ENCODE data around the gene PCDH1.
"Not testable (repeated sequence)": the region's sequence is repeated elsewhere in the genome, so short reads cannot be mapped to it uniquely, and the experiment has no call there.

Gene PCDH1

DNA sequence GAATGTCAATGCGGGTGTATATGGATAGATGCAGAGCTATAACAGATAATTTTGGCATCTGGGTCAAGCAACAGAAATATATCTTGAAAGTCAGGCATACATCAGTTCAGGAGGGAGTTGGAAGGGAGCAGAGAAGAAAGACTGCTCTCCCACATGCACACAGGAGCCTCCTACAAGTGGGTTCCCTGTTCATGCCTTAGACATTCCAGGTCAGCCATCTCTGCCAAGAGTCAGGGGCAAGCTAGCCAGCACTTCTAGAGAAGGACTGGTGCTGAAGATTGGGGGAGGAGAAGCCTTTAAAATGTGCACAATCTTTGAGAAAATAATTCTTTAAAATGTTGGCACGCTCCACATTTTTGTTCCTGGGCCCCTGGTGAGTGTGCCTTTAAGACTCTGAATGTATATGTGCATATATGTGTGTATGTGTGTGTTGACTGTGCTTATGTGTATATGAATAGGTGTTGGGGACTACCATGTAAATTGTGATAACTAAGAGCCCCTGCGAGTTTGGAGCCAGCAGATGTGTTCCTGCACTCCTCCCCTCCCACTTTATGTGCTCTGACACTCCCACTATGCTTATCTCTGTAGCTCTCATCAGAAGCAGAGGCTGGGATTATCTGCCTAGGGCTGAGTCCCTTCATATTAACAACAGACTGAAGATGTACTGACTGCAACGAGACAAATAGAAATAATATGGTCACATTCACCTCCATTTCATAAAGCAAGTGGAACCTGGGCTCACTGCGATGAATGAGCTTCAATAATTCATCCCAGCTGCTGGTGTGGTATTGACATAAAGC lies 24.0 kb upstream of the PCDH1 start:
- Histone ChIP-seq H3K9me2 (replicated peaks; ENCODE audit: control insufficient read depth, low read length) (no peaks in the 10 kb centered on the region), H3K9me3 (ENCODE audit: control insufficient read depth, insufficient read depth, low read length) (peaks cover 3% of the 10 kb centered on the region; the same call in 1 of the 2 replicates), H3K27me3 (ENCODE audit: control insufficient read depth, low read length) (peaks cover 24% of the 10 kb centered on the region), H3K4me2 (ENCODE audit: low read length) (no peak overlapping the region), H4K20me1 (ENCODE audit: control insufficient read depth, insufficient read depth, low read depth, low read length) (no peaks in the 10 kb centered on the region), H3K4me1 (ENCODE audit: control insufficient read depth, low read length) (no peaks in the 10 kb centered on the region), H3F3A (ENCODE audit: control insufficient read depth, insufficient read depth) (no peaks in the 10 kb centered on the region), H3K36me3 (ENCODE audit: control insufficient read depth, low read length) (no peaks in the 10 kb centered on the region), H3K27ac (ENCODE audit: low read depth, low read length) (no peak overlapping the region), H3K79me2 (ENCODE audit: control insufficient read depth, low read length) (no peaks in the 10 kb centered on the region), H3K4me3 (ENCODE audit: low read length) (no peak overlapping the region)
- TF ChIP-seq EZH2phosphoT487 (IDR thresholded peaks at IDR 0.05; ENCODE audit: borderline replicate concordance, low read length): no peak
- TF ChIP-seq, protein P1, sequence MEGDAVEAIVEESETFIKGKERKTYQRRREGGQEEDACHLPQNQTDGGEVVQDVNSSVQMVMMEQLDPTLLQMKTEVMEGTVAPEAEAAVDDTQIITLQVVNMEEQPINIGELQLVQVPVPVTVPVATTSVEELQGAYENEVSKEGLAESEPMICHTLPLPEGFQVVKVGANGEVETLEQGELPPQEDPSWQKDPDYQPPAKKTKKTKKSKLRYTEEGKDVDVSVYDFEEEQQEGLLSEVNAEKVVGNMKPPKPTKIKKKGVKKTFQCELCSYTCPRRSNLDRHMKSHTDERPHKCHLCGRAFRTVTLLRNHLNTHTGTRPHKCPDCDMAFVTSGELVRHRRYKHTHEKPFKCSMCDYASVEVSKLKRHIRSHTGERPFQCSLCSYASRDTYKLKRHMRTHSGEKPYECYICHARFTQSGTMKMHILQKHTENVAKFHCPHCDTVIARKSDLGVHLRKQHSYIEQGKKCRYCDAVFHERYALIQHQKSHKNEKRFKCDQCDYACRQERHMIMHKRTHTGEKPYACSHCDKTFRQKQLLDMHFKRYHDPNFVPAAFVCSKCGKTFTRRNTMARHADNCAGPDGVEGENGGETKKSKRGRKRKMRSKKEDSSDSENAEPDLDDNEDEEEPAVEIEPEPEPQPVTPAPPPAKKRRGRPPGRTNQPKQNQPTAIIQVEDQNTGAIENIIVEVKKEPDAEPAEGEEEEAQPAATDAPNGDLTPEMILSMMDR (IDR thresholded peaks at IDR 0.05; ENCODE audit: low read depth, low read length, poor library complexity, severe bottlenecking): no peak

GRCh38 chr5:141898448-141899049 lies 20.3 kb upstream of the PCDH1 start:
- H3K27ac ChIP-seq (ENCODE audit: low read depth, low read length): no peak overlapping the region
- no peaks in the 10 kb centered on the region for H3K9me3 ChIP-seq (ENCODE audit: control insufficient read depth, insufficient read depth, low read length)
- no peaks in the 10 kb centered on the region for H3K4me1 ChIP-seq (ENCODE audit: control insufficient read depth, low read length)
- TF ChIP-seq EZH2phosphoT487 (IDR thresholded peaks at IDR 0.05; ENCODE audit: borderline replicate concordance, low read length): no peak
- TF ChIP-seq, protein P1 (IDR thresholded peaks at IDR 0.05; ENCODE audit: low read depth, low read length, poor library complexity, severe bottlenecking): no peak
- H3K4me3 ChIP-seq (ENCODE audit: low read length): no peak overlapping the region
- H3F3A ChIP-seq (ENCODE audit: control insufficient read depth, insufficient read depth): no peaks in the 10 kb centered on the region
- H3K4me2 ChIP-seq (ENCODE audit: low read length): no peak overlapping the region
- no peaks in the 10 kb centered on the region for H3K9me2 ChIP-seq (replicated peaks; ENCODE audit: control insufficient read depth, low read length)
- no peaks in the 10 kb centered on the region for H4K20me1 ChIP-seq (ENCODE audit: control insufficient read depth, insufficient read depth, low read depth, low read length)
- peaks cover 24% of the 10 kb centered on the region for H3K27me3 ChIP-seq (ENCODE audit: control insufficient read depth, low read length)
- no peaks in the 10 kb centered on the region for H3K36me3 ChIP-seq (ENCODE audit: control insufficient read depth, low read length)
- no peaks in the 10 kb centered on the region for H3K79me2 ChIP-seq (ENCODE audit: control insufficient read depth, low read length)

DNA sequence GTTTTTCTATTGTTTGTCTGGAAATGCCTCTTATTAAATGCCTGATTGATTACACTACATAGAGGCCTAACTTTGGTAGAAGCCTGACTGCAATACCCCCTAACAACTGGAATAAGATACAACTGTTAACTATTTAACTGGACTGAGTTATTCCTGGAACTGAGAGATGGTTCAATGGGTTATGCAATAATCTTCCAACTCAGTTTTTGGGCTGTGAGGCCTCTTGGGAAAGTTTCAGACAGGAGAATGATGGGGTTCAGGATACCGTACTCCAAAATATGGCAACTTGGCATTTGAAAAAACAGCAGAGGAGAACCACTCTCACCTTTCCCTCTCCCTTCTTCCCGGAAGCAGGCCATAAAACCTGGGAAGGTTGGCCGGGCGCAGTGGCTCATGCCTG lies 19.2 kb upstream of the PCDH1 start:
- Histone ChIP-seq H3K4me3 (ENCODE audit: low read length) (no peak overlapping the region), H3K79me2 (ENCODE audit: control insufficient read depth, low read length) (no peaks in the 10 kb centered on the region), H3K4me1 (ENCODE audit: control insufficient read depth, low read length) (no peaks in the 10 kb centered on the region), H3K9me2 (replicated peaks; ENCODE audit: control insufficient read depth, low read length) (no peaks in the 10 kb centered on the region), H3K4me2 (ENCODE audit: low read length) (no peak overlapping the region), H3K27ac (ENCODE audit: low read depth, low read length) (no peak overlapping the region), H3K36me3 (ENCODE audit: control insufficient read depth, low read length) (no peaks in the 10 kb centered on the region), H4K20me1 (ENCODE audit: control insufficient read depth, insufficient read depth, low read depth, low read length) (no peaks in the 10 kb centered on the region), H3K27me3 (ENCODE audit: control insufficient read depth, low read length) (peaks cover 15% of the 10 kb centered on the region), H3K9me3 (ENCODE audit: control insufficient read depth, insufficient read depth, low read length) (no peaks in the 10 kb centered on the region), H3F3A (ENCODE audit: control insufficient read depth, insufficient read depth) (no peaks in the 10 kb centered on the region)
- no peak for TF ChIP-seq EZH2phosphoT487 (IDR thresholded peaks at IDR 0.05; ENCODE audit: borderline replicate concordance, low read length)
- TF ChIP-seq, protein P1 (IDR thresholded peaks at IDR 0.05; ENCODE audit: low read depth, low read length, poor library complexity, severe bottlenecking): no peak

DNA sequence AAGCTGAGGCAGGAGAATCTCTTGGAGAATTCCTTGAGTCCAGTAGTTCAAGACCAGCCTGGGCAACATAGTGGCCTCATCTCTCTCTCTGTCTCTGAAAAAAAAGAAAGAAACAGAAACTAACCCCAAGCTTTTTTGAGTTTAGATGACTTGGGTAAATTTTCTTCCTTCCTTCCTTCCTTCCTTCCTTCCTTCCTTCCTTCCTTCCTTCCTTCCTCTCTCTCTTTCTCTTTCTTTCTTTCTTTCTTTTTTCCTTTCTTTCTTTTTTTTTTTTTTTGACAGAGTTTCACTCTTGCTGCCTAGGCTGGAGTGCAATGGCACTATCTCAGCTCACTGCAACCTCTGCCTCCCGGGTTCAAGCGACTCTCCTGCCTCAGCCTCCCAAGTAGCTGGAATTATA lies 12.2 kb upstream of the PCDH1 start:
- H3K36me3 ChIP-seq (ENCODE audit: control insufficient read depth, low read length); H3K4me3 ChIP-seq (ENCODE audit: low read length); H3K79me2 ChIP-seq (ENCODE audit: control insufficient read depth, low read length); H3K4me1 ChIP-seq (ENCODE audit: control insufficient read depth, low read length); H3K27ac ChIP-seq (ENCODE audit: low read depth, low read length); H3K4me2 ChIP-seq (ENCODE audit: low read length); H3K9me2 ChIP-seq (replicated peaks; ENCODE audit: control insufficient read depth, low read length); H3F3A ChIP-seq (ENCODE audit: control insufficient read depth, insufficient read depth); H4K20me1 ChIP-seq (ENCODE audit: control insufficient read depth, insufficient read depth, low read depth, low read length); H3K27me3 ChIP-seq (ENCODE audit: control insufficient read depth, low read length); H3K9me3 ChIP-seq (ENCODE audit: control insufficient read depth, insufficient read depth, low read length): not testable (repeated sequence)

Data from DOHH2 (cell line).